ACC112 (cell line): ENCODE measurements around the gene FAM110A.

Experiments
- H2AFZ ChIP-seq: fragments of 200-600 bp; sonication (generic); one replicate; pipeline ENCODE4 v1.6.0; 2017; ENCODE audit warnings: antibody characterized with exemption, low read length; ENCODE audit not compliant: unreplicated experiment
- H3K27ac ChIP-seq: fragments of 200-600 bp; sonication (generic); 2 replicates; pipeline ENCODE4 v1.5.1; 2014; ENCODE audit warnings: low read depth, mild to moderate bottlenecking, antibody characterized with exemption, low read length, moderate library complexity
- H3K27me3 ChIP-seq: fragments of 200-600 bp; sonication (generic); 2 replicates; pipeline ENCODE4 v1.6.1; 2014; ENCODE audit warnings: mild to moderate bottlenecking, antibody characterized with exemption, low read length, moderate library complexity, mixed read lengths; ENCODE audit not compliant: insufficient read depth
- H3K36me3 ChIP-seq: fragments of 200-600 bp; sonication (generic); 2 replicates; pipeline ENCODE4 v1.6.1; 2016; ENCODE audit warnings: mild to moderate bottlenecking, antibody characterized with exemption, low read length, moderate library complexity, mixed read lengths; ENCODE audit not compliant: insufficient read depth
- H3K4me1 ChIP-seq: fragments of 200-600 bp; sonication (generic); one replicate; pipeline ENCODE4 v1.6.1; 2016; ENCODE audit warnings: low read length, mixed read lengths; ENCODE audit not compliant: insufficient read depth, unreplicated experiment, control insufficient read depth
- H3K4me3 ChIP-seq: fragments of 200-600 bp; sonication (generic); 2 replicates; pipeline ENCODE4 v1.5.1; 2014; ENCODE audit warnings: mild to moderate bottlenecking, low read depth, low read length
- H3K79me2 ChIP-seq: fragments of 200-600 bp; sonication (generic); one replicate; pipeline ENCODE4 v1.6.0; 2016; ENCODE audit warnings: low read length; ENCODE audit not compliant: control insufficient read depth, unreplicated experiment, insufficient read depth

Gene FAM110A

GRCh38 chr20:873875-874607 is 40.5 kb downstream of the FAM110A start:
- H3K4me1 ChIP-seq = no peaks in the 10 kb centered on the region
- no peaks in the 10 kb centered on the region for H3K36me3 ChIP-seq
- peaks cover 20% of the 10 kb centered on the region for H3K27me3 ChIP-seq
- no peak overlapping the region for H2AFZ ChIP-seq
- no peak overlapping the region for H3K27ac ChIP-seq
- H3K4me3 ChIP-seq = no peak overlapping the region
- H3K79me2 ChIP-seq = no peaks in the 10 kb centered on the region

- Histone ChIP-seq H3K27me3 (peaks cover 17% of the 10 kb centered on the region), H3K27ac (no peak overlapping the region), H3K4me1 (no peaks in the 10 kb centered on the region), H2AFZ (no peak overlapping the region), H3K79me2 (no peaks in the 10 kb centered on the region), H3K36me3 (no peaks in the 10 kb centered on the region), H3K4me3 (no peak overlapping the region)
Observed at GRCh38 chr20:875115-875514, 41.6 kb downstream of the FAM110A start.

GRCh38 chr20:877814-878213 is 44.3 kb downstream of the FAM110A start:
- Histone ChIP-seq H3K4me3 (no peak overlapping the region), H2AFZ (no peak overlapping the region), H3K4me1 (peaks cover 11% of the 10 kb centered on the region), H3K27me3 (peaks cover under 1% of the 10 kb centered on the region), H3K36me3 (no peaks in the 10 kb centered on the region), H3K79me2 (no peaks in the 10 kb centered on the region), H3K27ac (no peak overlapping the region)

GRCh38 chr20:878511-879307 is 45.2 kb downstream of the FAM110A start:
- H3K4me1 ChIP-seq = peaks cover 11% of the 10 kb centered on the region
- H3K27me3 ChIP-seq = no peaks in the 10 kb centered on the region; the same call in 1 of the 2 replicates
- no peaks in the 10 kb centered on the region for H3K36me3 ChIP-seq
- H2AFZ ChIP-seq = no peak overlapping the region
- H3K4me3 ChIP-seq = no peak overlapping the region
- no peak overlapping the region for H3K27ac ChIP-seq
- no peaks in the 10 kb centered on the region for H3K79me2 ChIP-seq

GRCh38 chr20:879626-880025 is 46.1 kb downstream of the FAM110A start:
- no peak overlapping the region for H3K4me3 ChIP-seq
- H3K79me2 ChIP-seq = no peaks in the 10 kb centered on the region
- H3K36me3 ChIP-seq = no peaks in the 10 kb centered on the region
- H3K27me3 ChIP-seq = no peaks in the 10 kb centered on the region; the same call in 1 of the 2 replicates
- H3K27ac ChIP-seq = no peak overlapping the region
- H2AFZ ChIP-seq = no peak overlapping the region
- peaks cover 11% of the 10 kb centered on the region for H3K4me1 ChIP-seq

- Histone ChIP-seq H3K4me1 (peaks cover 18% of the 10 kb centered on the region), H3K27ac (no peak overlapping the region), H3K36me3 (no peaks in the 10 kb centered on the region), H3K79me2 (no peaks in the 10 kb centered on the region), H3K27me3 (no peaks in the 10 kb centered on the region; the same call in 1 of the 2 replicates), H3K4me3 (no peak overlapping the region), H2AFZ (no peak overlapping the region)
Observed at GRCh38 chr20:881051-881782, 47.7 kb downstream of the FAM110A start.

- no peak overlapping the region for H2AFZ ChIP-seq
Observed at GRCh38 chr20:881783-882144, 48.2 kb downstream of the FAM110A start.

GRCh38 chr20:884983-885952 is 51.8 kb downstream of the FAM110A start:
- no peaks in the 10 kb centered on the region for H3K79me2 ChIP-seq
- no peak overlapping the region for H3K27ac ChIP-seq
- H3K36me3 ChIP-seq = no peaks in the 10 kb centered on the region
- H3K27me3 ChIP-seq = no peaks in the 10 kb centered on the region
- no peak overlapping the region for H2AFZ ChIP-seq
- no peak overlapping the region for H3K4me3 ChIP-seq
- H3K4me1 ChIP-seq = peaks cover 18% of the 10 kb centered on the region

More at GRCh38 chr20:881783-882144, 48.2 kb downstream of the FAM110A start:
- H3K4me1 ChIP-seq = peaks cover 18% of the 10 kb centered on the region
- H3K4me3 ChIP-seq = no peak overlapping the region
- H3K27me3 ChIP-seq = no peaks in the 10 kb centered on the region
- no peaks in the 10 kb centered on the region for H3K36me3 ChIP-seq
- H3K79me2 ChIP-seq = no peaks in the 10 kb centered on the region
- no peak overlapping the region for H3K27ac ChIP-seq

GRCh38 chr20:887137-887536 is 53.6 kb downstream of the FAM110A start:
- no peaks in the 10 kb centered on the region for H3K36me3 ChIP-seq
- H3K27ac ChIP-seq = no peak overlapping the region
- H3K79me2 ChIP-seq = no peaks in the 10 kb centered on the region
- H3K4me1 ChIP-seq = peaks cover 18% of the 10 kb centered on the region
- no peak overlapping the region for H2AFZ ChIP-seq
- H3K27me3 ChIP-seq = peaks cover 2% of the 10 kb centered on the region
- no peak overlapping the region for H3K4me3 ChIP-seq

- Histone ChIP-seq H3K27ac (no peak overlapping the region), H2AFZ (no peak overlapping the region)
Observed at GRCh38 chr20:888057-888456, 54.5 kb downstream of the FAM110A start.

More at GRCh38 chr20:888057-888456, 54.5 kb downstream of the FAM110A start:
- no peak overlapping the region for H3K4me3 ChIP-seq
- peaks cover 8% of the 10 kb centered on the region for H3K27me3 ChIP-seq
- H3K4me1 ChIP-seq = peaks cover 18% of the 10 kb centered on the region
- no peaks in the 10 kb centered on the region for H3K79me2 ChIP-seq
- no peaks in the 10 kb centered on the region for H3K36me3 ChIP-seq
